Measurements from ENCODE around the gene EIF2AK2.

GRCh38 chr2:37201766-37202165 lies 45.0 kb upstream of the EIF2AK2 start:
- no peak for TF ChIP-seq MAX (IDR thresholded peaks at IDR 0.05)
- TF ChIP-seq EP300 (IDR thresholded peaks at IDR 0.05; ENCODE audit: borderline replicate concordance), result no peak
- TF ChIP-seq EGR1 (IDR thresholded peaks at IDR 0.05), result no peak
- TF ChIP-seq, protein P1, sequence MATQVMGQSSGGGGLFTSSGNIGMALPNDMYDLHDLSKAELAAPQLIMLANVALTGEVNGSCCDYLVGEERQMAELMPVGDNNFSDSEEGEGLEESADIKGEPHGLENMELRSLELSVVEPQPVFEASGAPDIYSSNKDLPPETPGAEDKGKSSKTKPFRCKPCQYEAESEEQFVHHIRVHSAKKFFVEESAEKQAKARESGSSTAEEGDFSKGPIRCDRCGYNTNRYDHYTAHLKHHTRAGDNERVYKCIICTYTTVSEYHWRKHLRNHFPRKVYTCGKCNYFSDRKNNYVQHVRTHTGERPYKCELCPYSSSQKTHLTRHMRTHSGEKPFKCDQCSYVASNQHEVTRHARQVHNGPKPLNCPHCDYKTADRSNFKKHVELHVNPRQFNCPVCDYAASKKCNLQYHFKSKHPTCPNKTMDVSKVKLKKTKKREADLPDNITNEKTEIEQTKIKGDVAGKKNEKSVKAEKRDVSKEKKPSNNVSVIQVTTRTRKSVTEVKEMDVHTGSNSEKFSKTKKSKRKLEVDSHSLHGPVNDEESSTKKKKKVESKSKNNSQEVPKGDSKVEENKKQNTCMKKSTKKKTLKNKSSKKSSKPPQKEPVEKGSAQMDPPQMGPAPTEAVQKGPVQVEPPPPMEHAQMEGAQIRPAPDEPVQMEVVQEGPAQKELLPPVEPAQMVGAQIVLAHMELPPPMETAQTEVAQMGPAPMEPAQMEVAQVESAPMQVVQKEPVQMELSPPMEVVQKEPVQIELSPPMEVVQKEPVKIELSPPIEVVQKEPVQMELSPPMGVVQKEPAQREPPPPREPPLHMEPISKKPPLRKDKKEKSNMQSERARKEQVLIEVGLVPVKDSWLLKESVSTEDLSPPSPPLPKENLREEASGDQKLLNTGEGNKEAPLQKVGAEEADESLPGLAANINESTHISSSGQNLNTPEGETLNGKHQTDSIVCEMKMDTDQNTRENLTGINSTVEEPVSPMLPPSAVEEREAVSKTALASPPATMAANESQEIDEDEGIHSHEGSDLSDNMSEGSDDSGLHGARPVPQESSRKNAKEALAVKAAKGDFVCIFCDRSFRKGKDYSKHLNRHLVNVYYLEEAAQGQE (IDR thresholded peaks at IDR 0.05; ENCODE audit: low read depth), result no peak
- TF ChIP-seq YY1 (IDR thresholded peaks at IDR 0.05; ENCODE audit: low read depth), result no peak
- no peak for TF ChIP-seq TAF1 (IDR thresholded peaks at IDR 0.05; ENCODE audit: low read depth)
- TF ChIP-seq TCF12 (IDR thresholded peaks at IDR 0.05; ENCODE audit: low read depth), result no peak
